ENCODE measurements around the gene SLC17A1.
"Not testable (repeated sequence)": the region's sequence is repeated elsewhere in the genome, so short reads cannot be mapped to it uniquely, and the experiment has no call there.

DNA sequence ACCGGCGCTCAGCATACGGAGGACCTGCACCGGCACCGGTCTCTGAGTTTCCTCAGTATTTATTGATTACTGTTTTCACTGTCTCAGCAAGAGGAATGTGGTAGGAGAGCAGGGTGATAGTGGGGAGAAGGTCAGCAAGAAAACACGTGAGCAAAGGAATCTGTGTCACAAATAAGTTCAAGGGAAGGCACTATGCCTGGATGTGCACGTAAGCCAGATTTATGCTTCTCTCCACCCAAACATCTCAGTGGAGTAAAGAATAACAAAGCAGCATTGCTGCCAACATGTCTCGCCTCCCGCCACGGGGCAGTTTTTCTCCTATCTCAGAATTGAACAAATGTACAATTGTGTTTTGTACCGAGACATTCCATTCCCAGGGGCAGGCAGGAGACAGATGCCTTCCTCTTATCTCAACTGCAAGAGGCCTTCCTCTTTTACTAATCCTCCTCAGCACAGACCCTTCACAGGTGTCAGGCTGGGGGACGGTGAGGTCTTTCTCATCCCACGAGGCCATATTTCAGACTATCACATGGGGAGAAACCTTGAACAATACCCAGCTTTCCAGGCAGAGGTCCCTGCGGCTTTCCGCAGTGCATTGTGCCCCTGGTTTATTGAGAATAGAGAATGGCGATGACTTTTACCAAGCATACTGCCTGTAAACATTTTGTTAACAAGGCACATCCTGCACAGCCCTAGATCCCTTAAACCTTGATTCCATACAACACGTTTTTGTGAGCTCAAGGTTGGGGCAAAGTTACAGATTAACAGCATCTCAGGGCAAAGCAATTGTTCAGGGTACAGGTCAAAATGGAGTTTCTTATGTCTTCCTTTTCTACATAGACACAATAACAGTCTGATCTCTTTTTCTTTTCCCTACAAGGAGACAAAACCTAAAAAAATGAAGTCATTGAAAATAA, 83.0 kb downstream of the SLC17A1 start:
- TF ChIP-seq, protein P1, sequence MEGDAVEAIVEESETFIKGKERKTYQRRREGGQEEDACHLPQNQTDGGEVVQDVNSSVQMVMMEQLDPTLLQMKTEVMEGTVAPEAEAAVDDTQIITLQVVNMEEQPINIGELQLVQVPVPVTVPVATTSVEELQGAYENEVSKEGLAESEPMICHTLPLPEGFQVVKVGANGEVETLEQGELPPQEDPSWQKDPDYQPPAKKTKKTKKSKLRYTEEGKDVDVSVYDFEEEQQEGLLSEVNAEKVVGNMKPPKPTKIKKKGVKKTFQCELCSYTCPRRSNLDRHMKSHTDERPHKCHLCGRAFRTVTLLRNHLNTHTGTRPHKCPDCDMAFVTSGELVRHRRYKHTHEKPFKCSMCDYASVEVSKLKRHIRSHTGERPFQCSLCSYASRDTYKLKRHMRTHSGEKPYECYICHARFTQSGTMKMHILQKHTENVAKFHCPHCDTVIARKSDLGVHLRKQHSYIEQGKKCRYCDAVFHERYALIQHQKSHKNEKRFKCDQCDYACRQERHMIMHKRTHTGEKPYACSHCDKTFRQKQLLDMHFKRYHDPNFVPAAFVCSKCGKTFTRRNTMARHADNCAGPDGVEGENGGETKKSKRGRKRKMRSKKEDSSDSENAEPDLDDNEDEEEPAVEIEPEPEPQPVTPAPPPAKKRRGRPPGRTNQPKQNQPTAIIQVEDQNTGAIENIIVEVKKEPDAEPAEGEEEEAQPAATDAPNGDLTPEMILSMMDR (IDR thresholded peaks at IDR 0.05): not testable (repeated sequence)
- not testable (repeated sequence) for TF ChIP-seq SIN3A (IDR thresholded peaks at IDR 0.05; ENCODE audit: borderline replicate concordance, insufficient read depth, low read depth, low read length)

All from Panc1 (cell line).